ENCODE data around the gene PLEKHM1.
A peak's percentile ranks its signal among the peaks of the same experiment; 100 is the strongest.

PLEKHM1 gene

DNA sequence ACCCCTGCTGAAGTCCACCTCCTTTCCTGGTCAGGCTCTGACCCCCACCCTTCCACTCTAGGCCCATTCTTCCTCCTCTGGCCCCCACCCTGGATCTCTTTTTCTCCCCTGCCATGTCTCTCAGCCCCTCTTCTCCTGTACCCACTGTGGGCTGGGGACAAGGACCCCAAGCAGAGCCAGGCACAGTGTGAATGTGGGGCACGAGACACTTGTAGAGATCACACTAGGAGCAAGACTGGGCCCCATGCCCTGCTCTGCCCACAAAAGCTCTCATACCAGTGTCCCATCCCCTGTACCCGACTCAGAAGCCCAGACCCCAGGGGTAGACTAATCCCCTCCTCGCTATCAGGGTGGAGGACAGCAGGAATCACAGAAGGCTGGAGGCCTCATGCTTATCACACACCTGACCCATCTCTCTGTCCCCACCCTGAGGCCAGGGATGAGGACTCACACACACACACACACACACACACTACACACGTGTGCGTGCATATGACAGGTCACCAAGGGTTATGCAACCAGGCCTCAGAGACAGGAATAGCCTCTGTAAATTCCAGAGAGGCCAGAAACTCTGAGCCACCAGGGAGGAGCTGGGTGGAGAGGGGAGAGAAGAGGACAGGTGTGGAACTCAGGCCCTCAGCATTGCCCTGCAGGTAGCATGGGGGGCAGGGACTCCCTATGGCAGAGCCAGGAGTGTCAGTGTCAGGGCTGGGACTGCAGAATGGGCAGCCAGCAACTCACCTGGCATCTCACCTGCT lies 79.0 kb downstream of the PLEKHM1 start:
- H3K27ac Mint-ChIP-seq, result peak overlapping the region; percentile 62
- H3K36me3 Mint-ChIP-seq (ENCODE audit: low read depth), result no peaks in the 10 kb centered on the region
- no peak for DNase-seq
- H3K9me3 Mint-ChIP-seq, result no peaks in the 10 kb centered on the region
- H3K27me3 Mint-ChIP-seq (ENCODE audit: low read depth, poor library complexity), result peaks cover 8% of the 10 kb centered on the region
- H3K4me3 Mint-ChIP-seq, result no peak overlapping the region
- TF ChIP-seq, protein P1, sequence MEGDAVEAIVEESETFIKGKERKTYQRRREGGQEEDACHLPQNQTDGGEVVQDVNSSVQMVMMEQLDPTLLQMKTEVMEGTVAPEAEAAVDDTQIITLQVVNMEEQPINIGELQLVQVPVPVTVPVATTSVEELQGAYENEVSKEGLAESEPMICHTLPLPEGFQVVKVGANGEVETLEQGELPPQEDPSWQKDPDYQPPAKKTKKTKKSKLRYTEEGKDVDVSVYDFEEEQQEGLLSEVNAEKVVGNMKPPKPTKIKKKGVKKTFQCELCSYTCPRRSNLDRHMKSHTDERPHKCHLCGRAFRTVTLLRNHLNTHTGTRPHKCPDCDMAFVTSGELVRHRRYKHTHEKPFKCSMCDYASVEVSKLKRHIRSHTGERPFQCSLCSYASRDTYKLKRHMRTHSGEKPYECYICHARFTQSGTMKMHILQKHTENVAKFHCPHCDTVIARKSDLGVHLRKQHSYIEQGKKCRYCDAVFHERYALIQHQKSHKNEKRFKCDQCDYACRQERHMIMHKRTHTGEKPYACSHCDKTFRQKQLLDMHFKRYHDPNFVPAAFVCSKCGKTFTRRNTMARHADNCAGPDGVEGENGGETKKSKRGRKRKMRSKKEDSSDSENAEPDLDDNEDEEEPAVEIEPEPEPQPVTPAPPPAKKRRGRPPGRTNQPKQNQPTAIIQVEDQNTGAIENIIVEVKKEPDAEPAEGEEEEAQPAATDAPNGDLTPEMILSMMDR (IDR thresholded peaks at IDR 0.05), result no peak
- peaks cover 67% of the 10 kb centered on the region for H3K4me1 Mint-ChIP-seq

DNA sequence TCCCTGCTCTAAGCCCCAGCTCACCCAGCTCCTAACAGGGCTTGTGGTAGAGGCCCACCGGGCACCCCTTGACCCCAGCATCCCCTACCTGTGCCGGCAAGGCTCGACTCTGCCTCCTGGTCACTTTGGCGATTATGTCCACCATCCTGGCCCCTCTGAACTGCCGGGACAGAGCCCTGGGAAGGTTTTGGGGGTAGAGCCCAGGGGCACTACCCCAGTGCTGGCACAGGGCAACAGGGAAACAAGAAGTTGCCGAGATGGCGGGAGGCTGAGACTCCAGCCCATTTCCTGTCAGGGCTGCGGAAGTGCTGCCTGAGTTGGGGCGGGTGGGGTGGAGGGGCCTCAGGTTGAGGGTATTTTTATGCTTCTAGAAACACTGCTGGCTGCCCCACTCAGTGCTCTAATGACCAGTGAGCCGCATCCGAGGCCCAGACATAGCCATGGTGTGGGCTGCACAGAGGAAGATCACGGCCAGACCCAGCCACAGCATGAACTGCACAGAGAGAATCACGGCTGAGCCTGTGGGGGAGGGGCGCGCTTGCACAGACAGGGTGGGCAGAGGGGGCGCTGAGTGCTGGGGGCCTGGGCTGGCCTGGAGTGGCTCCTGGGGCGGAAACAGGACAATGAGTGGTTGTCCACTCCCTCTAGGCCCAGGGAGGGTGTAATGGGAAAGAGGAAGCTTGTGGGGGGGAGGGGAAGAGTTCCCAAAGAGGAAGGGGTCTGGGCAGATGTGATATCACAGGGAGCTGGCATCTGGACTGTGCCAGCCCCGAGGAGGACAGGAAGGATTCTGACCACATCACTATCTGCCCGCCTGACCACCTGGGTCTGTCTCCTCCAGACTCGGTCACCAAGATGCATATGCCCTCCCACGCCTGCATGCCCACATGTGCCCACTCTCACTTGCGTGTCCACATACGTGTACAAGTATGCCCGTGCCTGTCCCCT lies 80.1 kb downstream of the PLEKHM1 start:
- DNase-seq, result no peak
- Mint-ChIP-seq H3K4me3 (no peak overlapping the region), H3K36me3 (ENCODE audit: low read depth) (no peaks in the 10 kb centered on the region), H3K27ac (no peak overlapping the region), H3K4me1 (peaks cover 72% of the 10 kb centered on the region), H3K27me3 (ENCODE audit: low read depth, poor library complexity) (peaks cover 5% of the 10 kb centered on the region), H3K9me3 (no peaks in the 10 kb centered on the region)
- TF ChIP-seq, protein P1 (IDR thresholded peaks at IDR 0.05), result no peak

DNA sequence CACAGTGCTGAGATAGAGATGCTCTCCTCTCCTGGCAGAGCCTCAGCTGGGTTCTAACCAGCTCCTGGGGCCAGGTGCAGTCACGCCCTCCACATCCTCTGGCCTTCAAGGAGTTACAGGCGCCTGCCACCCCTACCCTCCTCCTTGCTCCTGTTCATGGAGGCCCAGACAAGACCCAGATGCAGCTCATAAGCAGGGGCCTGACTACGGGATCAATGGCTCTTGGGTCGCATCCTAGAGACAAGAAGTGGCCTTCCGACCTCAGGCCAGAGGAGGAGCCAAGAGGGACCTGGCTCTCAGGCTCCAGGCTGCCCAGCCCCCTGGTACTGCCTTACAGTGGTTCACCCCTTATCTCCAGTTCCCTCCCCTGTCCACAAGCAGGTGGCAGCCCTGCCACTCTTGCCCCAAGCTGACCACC lies 80.9 kb downstream of the PLEKHM1 start:
- no peaks in the 10 kb centered on the region for H3K9me3 Mint-ChIP-seq
- no peak for DNase-seq
- peaks cover 4% of the 10 kb centered on the region for H3K27me3 Mint-ChIP-seq (ENCODE audit: low read depth, poor library complexity)
- H3K4me3 Mint-ChIP-seq, result no peak overlapping the region
- H3K36me3 Mint-ChIP-seq (ENCODE audit: low read depth), result no peaks in the 10 kb centered on the region
- peaks cover 69% of the 10 kb centered on the region for H3K4me1 Mint-ChIP-seq
- no peak overlapping the region for H3K27ac Mint-ChIP-seq
- TF ChIP-seq, protein P1 (IDR thresholded peaks at IDR 0.05), result no peak

DNA sequence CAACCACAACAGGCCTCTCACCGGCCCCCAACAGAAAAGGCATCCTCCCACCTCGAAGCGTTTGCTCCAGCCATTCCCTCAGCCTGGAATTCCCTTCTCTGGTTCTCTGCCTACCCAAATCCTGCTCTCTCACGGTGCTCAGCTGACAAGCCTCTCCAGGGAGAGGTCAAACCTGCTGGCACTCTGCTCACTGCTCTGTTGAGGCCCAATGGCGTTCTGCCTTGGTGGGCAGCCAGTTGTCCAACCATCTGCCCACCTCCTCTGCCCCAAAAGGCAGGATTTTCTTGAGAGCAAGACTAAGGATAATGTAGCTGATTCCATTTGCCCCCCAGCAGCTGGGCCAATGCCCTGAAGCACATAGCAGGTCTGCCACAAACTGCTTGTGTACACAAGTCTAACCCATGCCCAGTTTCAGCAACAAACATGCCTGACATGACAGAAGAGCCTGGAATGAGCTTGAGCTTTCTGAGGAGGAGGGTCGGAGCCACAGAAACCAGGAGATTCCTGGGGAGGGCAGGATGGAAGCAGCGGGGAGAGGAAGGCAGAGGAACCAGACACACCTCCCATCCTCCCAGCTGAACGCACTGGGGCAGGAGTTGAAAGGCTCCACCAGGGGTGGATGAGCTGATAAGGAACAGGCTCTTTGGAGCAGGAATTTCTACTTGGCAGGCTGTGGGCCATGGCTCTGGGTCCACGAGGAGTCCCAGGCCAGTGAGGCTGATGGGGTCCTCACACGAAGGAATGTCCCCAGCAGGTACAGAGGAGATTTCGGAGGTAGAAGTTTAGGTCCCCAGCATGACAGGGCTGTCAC lies 81.7 kb downstream of the PLEKHM1 start:
- Mint-ChIP-seq H3K36me3 (ENCODE audit: low read depth) (no peaks in the 10 kb centered on the region), H3K27ac (peak overlapping the region; percentile 94), H3K4me1 (peaks cover 72% of the 10 kb centered on the region), H3K4me3 (no peak overlapping the region), H3K9me3 (no peaks in the 10 kb centered on the region), H3K27me3 (ENCODE audit: low read depth, poor library complexity) (peaks cover 4% of the 10 kb centered on the region)
- no peak for DNase-seq
- TF ChIP-seq, protein P1 (IDR thresholded peaks at IDR 0.05), result no peak

DNA sequence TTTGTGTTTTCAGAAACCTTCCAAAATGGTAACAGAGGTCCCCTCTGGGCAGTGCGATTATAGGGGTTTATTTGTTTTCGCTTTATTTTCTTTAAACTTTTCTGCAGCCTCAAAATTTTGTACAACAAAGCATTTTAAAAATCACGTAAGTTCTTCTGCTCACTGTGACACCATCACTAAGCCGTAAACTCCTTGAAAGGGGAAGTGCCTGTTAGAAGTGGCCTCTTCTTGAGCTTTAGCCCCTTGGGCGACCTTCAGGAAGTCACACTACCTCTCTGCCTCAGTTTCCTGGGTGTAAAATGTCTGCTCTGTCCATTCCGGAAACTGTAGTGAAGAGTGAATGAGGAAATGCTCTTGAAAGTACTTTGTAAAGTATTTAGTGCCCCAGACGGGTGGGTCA lies 84.4 kb downstream of the PLEKHM1 start:
- TF ChIP-seq, protein P1 (IDR thresholded peaks at IDR 0.05), result no peak
- no peaks in the 10 kb centered on the region for H3K36me3 Mint-ChIP-seq (ENCODE audit: low read depth)
- H3K9me3 Mint-ChIP-seq, result no peaks in the 10 kb centered on the region
- peaks cover 60% of the 10 kb centered on the region for H3K4me1 Mint-ChIP-seq
- H3K27me3 Mint-ChIP-seq (ENCODE audit: low read depth, poor library complexity), result no peaks in the 10 kb centered on the region
- H3K27ac Mint-ChIP-seq, result no peak overlapping the region
- no peak for DNase-seq
- H3K4me3 Mint-ChIP-seq, result peak overlapping the region; percentile 70

Data from nephron progenitor cell (in vitro differentiated cells).